HG03159 (cell line): ENCODE data around the gene PSMB4.
"Not testable (repeated sequence)": the region's sequence is repeated elsewhere in the genome, so short reads cannot be mapped to it uniquely, and the experiment has no call there.

Experiments
- ATAC-seq: cut with Tn5 transposase; IDR thresholded peaks from one replicate; pipeline ENCODE4 v1.9.1; 2021; ENCODE audit warnings: mild to moderate bottlenecking, moderate library complexity; ENCODE audit not compliant: unreplicated experiment

The PSMB4 gene

DNA sequence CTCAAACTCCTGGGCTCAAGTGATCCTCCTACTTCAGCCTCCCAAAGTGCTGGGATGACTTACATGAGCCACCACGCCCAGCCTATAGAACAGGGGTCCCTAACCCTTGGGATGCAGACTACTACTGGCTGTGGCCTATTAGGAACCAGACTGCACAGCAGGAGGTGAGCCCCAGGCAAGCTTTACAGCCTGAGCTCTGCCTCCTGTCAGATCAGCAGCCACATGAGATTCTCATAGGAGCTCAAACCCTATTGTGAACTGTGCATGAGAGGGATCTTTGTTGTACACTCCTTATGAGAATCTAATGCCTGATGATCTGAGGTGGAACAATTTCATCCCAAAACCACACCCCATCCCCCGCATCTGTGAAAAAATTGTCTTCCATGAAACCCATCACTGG is 13.4 kb upstream of the PSMB4 start:
- no peak for ATAC-seq

DNA sequence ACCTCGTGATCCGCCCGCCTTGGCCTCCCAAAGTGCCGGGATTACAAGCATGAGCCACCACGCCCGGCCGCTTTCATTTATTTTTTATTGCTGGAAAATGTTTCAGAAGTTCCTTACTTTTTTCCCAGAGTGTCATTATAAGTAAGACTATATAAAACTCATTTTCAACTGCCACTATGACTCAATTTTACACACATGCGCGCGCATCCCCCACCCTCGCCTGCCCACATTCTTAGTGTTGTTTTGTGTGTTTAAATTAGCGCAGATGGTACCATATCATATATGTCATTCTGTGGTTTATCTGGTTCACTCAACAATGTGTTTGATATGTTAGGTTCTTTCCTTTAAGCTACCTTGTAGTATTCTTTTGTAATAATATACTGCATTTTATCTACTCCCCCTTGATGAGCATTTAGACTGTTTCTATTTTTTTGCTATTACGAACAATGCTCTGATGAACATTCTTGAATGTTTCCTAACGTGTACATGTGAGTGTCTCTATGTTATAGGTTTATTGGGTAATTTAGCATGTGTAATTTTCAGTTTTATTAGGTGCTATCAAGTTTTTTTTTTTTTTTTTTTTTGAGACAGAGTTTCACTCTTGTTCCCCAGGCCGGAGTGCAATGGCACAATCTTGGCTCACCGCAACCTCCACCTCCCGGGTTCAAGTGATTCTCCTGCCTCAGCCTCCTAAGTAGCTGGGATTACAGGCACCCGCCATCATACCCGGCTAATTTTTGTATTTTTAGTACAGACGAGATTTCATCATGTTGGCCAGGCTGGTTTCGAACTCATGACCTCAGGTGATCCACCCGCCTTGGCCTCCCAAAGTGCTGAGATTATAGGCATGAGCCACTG is 8.9 kb upstream of the PSMB4 start:
- ATAC-seq: not testable (repeated sequence)

DNA sequence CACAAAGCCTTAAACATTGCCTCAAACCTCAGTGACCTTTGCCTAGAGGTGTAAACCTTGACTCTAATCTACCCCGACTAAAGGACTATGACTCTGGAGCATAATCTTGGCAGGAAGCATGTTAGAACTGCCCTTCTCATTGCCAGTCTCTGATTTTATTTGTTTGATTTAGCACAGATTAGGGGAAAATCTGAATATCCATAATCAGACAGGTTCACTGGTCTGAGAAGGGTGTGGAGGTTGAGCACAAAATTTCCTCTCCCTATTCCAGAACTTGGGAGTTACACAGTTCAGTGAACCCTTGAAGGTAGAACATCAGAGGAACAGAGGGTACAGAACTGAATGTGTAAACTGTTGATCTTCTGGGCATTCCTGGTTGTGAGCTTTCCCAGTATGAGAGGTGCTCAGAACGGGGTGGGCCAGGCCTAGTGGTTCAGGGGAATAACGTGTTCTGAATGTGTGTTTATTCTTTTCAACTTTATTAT is 8.3 kb upstream of the PSMB4 start:
- no peak for ATAC-seq

DNA sequence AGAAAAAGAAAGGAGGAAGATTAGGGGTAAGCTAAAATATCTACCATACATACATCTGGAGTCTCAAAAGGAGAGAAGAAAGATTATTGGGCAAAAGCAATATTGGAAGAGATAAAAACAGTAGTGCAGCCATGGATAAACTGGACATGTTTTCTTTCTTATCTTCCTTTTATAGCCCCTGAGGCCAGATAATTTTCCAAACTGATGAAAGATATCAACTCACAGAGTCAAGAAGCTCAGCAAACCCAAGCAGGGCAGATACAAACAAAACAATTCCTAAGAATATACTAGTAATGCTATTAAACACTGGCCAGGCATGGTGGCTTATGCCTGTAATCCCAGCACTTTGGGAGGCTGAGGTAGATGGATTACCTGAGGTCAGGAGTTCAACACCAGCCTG is 5.8 kb upstream of the PSMB4 start:
- no peak for ATAC-seq

DNA sequence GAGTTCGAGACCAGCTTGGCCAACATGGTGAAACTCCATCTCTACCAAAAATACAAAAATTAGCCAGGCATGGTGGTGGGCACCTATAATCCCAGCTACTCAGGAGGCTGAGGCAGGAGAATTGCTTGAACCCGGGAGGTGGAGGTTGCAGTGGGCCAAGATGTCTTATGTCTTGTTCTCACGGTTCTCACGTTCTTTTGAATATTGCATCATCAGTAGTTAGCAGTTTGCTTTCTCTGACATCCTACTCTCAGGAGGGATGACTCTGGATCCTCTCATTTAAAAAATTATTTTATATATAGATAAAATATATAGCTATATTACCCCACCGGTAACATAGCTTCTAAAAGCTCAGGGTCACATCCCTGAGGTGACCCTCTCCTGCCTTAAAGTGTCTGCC is 3.1 kb upstream of the PSMB4 start:
- ATAC-seq: not testable (repeated sequence)

DNA sequence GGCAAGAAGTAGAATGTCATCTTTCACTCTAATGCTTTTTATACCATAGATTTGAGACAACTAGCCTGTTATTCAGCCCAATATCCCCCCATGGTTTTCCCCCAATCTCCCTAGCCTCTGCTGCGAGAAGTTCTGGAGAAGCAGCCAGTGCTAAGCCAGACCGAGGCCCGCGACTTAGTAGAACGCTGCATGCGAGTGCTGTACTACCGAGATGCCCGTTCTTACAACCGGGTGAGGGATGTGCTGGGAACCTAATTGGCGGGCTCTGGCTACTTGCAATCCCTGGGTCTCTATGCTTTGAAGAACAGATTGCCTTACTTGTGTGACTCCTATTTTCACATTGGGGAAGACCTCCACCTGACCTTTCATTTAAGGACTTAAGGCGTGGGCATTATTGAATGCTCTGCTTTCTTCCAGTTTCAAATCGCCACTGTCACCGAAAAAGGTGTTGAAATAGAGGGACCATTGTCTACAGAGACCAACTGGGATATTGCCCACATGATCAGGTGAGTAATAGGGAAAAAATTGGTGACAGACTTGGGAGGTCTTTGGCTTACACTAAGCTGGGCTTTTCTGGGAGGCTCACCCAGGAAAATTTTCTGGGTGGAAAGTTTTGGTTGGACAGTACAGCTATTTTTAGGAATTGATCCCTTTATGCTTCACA is 1.9 kb downstream of the PSMB4 start:
- no peak for ATAC-seq

DNA sequence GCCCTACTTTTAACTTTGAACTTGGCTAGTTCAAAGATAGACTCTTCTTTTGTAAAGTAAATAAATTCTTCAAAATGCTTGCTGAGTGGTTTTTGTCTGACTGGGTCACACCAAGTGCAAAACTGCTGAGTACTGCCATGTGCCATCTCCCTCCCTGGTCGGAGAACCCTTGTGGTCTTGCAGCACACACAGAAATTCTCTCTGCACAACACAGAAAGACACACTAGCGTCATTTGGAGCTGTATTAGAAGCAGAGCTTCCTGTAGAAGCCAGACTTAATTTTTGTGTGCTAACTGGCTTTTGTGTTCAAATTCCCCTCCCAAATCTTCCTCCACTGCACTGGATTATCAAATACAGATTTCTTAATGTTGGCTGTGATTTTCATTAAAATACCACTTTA is 2.5 kb downstream of the PSMB4 start:
- ATAC-seq: no peak

DNA sequence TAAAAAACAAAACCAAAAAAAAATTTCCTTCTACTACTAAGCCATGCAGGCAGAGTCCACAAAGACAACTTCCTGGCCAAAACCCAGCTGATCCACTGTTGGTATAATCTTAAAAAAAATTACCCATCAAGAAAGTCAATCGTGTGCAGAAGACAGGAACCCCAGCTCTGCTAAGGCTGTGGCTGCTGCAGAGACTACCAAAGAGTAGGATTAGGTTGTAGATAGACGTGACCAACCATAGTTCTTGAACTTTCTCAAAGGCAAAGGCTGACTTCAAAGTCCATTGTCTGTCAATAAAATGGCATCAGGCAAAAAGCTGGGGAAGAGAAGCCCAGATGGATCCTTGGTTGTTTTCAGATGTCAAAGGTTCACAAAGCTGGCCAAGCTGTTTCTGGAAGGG is 3.4 kb downstream of the PSMB4 start:
- no peak for ATAC-seq

DNA sequence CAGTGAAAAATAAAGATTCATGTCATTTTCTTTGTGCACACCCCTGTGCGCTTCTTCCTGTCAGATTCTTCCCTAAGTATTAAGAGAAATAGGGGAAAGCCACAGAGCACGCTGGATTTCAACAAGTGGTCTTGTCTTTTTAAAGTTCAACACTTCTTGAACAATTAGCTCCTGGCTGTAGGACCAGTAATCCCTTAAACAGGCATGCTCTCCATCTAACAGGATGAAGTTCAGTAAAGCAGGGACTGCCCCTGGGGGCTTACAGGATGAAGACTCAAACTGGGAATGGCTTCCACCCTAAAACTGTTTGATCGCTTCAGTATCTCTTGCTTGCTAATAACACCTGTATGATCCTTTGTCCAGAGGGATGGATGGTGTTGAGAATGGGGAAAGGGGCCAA is 4.2 kb downstream of the PSMB4 start:
- no peak for ATAC-seq

DNA sequence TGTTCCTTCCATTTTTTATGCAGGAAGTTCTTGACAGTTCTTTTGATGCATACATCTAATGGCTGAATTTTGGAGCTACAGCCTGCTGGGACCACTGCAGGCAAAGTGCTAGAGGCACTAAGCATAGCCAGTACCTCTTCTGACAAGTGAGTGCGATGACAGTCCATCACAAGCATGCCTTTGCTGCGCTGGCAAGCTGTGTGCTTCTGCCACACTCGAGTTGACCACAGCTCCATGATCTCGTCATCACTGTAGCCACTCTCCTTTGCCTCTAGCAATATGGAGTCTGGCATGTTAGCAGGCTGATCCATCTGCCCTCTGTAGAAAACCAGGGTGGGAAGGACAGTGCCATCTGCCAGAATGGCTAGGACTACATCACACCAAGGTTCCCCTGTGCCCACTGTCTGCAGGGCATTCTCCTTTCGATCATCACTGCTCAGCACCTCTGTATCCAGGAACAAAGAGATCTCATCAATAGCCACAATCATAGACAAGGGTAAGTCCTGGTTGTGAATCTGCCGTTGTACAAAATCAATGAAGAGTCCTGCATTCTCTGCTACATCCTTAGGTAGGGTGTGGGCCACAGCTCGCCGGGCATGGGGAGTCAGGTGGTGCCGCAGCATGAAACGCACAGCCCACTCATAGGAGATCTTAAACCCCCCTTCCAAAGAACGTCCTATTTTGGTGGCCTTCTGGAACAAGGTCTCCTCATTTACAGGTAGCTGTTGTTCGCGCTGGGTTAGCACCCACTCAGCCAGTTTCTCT is 6.0 kb downstream of the PSMB4 start:
- no peak for ATAC-seq

DNA sequence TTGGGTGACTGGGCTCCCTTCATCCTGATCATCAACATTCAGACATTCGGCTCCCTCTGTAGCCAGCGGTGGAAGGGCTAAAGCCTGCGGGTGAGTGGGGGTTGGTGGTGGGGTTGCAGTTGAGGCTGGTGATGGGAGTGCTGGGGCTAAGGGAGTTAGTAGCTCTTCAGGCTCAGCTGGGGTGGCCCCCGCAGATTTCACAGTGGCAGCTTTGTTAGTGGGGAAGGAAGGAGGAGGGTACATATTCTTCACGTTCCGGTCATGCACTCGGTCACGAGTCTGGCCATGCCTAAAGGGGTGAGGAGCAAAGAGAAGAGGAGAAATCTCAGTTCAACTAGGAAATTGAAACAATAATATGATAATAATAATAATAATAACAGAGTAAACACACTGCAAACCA is 6.8 kb downstream of the PSMB4 start:
- no peak for ATAC-seq

DNA sequence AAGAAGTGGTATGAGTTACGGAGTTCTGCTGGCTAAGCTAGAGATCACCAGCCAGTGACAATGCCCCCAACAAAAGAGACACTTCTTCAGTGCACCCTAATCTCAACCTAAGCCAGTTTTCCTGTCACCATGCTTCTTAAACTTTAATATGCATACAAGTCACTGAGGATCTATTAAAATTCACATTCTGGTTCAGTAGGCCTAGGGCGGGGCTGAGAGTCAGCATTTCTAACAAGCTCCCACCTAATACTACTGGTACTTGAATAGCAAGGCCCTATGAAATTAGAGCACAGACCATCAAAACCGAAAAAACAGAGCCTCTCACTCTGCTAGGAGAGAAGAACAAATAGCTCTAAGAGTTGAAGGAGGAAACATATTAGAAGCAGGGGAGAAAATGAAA is 7.9 kb downstream of the PSMB4 start:
- no peak for ATAC-seq

DNA sequence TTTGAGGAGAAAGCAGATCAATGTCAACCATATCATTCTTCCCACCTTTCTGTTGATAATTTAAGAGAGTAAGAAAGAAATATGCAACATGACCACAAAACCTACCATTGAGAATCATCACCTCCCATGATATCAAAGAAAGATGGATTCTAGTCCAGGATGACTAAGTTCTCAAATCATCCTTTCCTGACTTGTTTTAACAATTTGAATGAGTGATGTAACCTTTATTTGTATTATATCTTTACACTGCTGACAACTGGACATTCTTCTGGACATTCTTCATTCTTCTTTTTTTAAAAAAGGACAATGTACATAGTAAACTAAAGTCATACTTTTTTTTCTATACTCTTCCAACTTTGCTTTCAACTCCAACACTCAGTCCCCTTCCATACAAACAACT is 9.5 kb downstream of the PSMB4 start:
- no peak for ATAC-seq

DNA sequence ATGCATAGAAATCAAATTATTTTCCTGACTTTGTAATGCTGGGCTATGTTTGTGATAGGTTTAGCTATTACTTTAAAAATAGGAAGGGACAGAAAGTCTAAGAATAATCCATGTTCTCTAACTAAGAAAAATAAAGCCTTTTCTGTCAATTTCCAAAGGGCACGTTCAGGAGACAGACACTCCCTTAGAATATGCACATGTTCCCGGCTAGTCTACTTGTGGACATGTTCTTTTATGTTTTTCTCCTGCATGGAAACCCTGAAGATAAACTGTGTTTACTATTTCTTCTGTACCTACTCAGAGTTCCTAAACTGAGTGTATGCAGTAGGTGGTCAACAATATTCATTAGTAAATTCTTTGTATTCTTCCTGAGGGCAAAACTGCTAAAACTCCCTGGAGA is 12.5 kb downstream of the PSMB4 start:
- no peak for ATAC-seq

DNA sequence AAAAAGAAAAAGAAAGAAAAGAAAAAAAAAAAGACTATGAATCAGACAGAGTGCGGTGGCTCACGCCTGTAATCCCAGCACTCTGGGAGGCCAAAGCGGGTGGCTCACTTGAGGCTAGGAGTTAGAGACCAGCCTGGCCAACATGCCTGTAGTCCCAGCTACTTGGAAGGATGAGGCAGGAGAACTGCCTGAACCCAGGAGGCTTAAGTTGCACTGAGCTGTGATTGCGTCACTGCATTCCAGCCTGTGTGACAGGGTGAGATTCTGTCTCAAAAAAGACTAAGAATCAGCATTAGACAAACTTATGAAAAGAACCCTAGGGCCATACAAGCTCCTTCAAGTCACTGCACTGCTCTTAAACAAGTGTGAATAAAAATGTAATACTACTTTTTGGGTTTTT is 16.9 kb downstream of the PSMB4 start:
- ATAC-seq: no peak

DNA sequence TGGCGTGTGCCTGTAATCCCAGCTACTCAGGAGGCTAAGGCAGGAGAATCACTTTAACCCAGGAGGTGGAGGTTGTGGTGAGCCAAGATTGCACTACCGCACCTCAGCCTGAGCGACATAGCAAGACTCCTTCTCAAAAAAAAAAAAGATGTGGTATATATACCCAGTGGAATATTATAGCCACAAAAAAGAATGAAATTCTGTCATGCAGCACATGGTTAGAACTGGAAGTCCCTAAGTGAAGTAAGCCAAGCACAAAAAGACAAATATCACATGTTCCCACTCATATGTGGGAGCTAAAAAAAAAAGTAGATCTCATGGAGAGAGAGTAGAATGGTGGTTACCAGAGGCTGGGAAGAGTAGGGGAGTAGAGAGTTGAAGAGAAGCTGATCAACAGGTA is 18.7 kb downstream of the PSMB4 start:
- ATAC-seq: no peak

DNA sequence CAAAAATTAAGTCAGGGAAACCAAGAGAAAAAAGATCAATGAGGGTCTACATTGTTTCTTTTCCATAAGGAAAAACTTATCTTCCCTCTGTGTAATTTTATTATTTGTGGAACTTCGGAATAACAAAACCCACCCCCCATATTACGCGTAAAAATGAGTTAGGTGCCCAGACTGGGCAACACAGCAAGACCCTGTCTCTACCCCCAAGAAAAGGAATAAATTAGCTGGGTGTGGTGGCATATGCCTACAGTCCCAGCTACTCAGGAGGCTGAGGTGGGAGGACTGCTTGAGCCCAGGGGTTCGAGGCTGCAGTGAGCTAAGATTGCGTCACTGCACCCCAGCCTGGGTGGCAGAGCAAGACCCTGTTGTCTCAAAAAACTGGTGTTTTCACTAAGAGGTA is 20.4 kb downstream of the PSMB4 start:
- no peak for ATAC-seq

DNA sequence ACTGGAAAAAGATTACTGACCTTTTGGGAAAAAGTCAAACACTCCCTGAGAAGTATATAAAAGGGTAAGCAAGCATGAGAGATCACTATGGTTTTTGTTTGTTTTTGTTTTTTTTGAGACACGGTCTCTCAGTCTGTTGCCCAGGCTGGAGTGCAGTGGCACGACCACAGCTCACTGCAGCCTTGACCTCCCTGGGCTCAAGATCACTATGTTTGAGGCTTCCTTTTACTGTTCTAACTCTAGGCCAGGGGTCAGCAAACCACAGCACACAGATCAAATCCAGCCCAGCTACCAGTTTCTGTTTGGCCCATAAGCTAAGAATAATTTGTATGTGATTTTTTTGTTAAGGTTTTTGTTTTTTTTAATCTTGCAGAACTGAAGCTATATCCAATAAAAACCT is 25.7 kb downstream of the PSMB4 start:
- no peak for ATAC-seq

DNA sequence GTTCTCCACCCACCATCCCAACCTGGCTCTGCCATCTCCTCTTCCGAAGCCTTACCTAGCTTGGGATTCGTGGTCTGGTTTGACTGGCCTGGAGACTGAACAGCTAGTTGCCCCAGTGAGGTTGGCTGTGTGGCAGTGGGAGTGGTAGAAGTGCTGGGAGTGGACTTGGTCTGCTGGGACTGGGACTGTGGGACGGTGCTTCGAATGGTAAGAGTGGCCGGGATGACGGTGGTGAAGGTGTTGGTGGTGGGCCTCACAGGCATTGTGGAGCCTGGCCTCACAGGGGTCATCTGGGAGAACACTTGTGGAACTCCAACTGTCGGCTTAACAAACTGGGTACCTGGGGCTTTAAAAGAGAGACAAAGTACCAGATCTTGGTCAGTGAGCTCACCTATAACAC is 28.7 kb downstream of the PSMB4 start:
- no peak for ATAC-seq

DNA sequence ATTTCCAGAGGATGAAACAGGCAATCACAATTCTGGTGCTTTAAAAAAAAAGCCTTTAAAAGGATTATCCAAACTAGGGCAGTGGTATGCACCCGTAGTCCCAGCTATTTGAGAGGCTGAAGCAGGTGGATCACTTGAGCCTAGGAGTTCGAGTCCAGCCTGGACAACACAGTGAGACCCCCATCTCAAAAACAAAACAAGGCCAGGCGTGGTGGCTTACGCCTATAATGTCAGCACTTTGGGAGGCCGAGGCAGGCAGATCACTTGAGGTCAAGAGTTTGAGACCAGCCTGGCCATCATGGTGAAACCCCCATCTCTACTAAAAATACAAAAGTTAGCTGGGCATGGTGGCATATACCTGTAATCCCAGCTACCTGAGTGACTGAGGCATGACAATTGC is 34.5 kb downstream of the PSMB4 start:
- ATAC-seq: not testable (repeated sequence)

DNA sequence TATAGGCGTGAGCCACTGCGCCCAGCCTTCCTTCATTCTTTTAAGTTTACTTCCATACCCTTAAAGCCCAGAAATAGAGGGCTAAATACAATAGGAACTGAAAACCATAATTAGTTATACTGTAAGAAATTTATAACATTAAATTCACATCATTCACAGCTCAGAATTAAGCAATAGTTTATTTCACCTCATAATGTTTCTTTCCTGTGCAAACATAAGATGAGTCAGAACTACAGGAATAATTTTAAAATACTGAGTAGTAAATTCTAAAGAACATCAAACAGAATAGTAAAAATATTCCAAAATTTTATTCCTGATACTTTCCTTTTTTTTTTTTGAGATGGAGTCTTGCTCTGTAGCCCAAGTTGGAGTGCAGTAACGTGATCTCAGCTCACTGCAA is 35.8 kb downstream of the PSMB4 start:
- ATAC-seq: no peak

DNA sequence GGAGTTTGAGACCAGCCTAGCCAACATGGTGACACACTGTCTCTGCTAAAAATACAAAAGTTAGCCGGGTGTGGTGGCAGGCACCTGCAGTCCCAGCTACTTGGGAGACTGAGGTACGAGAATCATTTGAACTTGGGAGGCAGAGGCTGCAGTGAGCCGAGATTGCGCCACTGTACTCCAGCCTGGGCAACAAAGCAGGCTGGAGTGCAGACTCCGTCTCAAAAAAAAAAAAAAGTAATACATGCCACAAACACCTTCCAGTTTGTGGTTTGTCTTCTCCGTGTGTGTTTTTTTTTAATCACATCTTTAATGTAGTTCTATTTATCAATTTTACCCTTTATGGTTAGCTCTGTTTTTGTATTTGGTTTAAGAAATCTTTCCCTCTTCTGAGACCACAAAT is 37.6 kb downstream of the PSMB4 start:
- no peak for ATAC-seq
